ENCODE data around the gene NMU.
A peak's percentile ranks its signal among the peaks of the same experiment; 100 is the strongest.
"Not testable (repeated sequence)": the region's sequence is repeated elsewhere in the genome, so short reads cannot be mapped to it uniquely, and the experiment has no call there.

NMU gene

GRCh38 chr4:55635282-55635681, 816 bp downstream of the NMU start:
- TF ChIP-seq CTCF (IDR thresholded peaks at IDR 0.05; ENCODE audit: low read depth, low read length) = no peak
- Histone ChIP-seq H3K36me3 (no peaks in the 10 kb centered on the region), H3K27me3 (peaks cover 37% of the 10 kb centered on the region), H3K4me3 (ENCODE audit: low read depth, low read length) (no peak overlapping the region), H3K9me3 (no peaks in the 10 kb centered on the region), H3K4me1 (no peaks in the 10 kb centered on the region)
- no peak for DNase-seq

DNA sequence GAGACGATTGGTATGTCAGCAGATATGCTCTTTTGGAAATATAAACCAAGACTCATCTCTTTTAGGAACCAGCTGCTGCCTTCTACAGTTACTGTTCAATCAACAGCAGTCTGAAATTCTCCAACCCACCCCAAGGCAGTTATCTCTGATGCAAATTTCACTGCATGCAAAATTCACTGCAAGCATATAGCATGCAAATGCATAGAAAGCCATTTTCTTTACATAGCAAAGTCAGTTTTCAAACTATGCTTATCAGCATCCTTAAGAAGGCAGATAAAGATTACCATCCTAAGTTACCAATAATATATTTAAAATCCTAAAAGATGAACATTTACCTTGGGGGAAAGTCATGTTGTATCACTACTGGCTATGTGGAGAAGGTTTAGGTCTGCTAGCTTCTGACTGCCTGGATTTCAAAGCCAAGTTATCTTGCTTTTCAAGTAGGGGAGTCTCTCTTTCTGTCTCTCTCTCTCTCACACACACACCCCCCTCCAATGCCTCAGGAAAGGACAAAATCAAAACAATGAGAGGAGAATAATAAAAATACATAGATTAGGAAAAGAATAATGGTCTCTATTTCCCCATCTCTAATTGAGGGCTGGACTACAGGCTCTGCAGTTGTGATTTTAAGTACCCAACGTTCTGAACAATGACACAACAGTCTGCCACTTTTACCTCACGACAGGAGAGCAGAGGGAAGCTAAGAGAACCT, 1.5 kb downstream of the NMU start:
- H3K9me3 ChIP-seq = no peaks in the 10 kb centered on the region
- H3K4me3 ChIP-seq (ENCODE audit: low read depth, low read length) = no peak overlapping the region
- peaks cover 37% of the 10 kb centered on the region for H3K27me3 ChIP-seq
- DNase-seq = no peak
- no peak for TF ChIP-seq CTCF (IDR thresholded peaks at IDR 0.05; ENCODE audit: low read depth, low read length)
- no peaks in the 10 kb centered on the region for H3K4me1 ChIP-seq
- H3K36me3 ChIP-seq = no peaks in the 10 kb centered on the region

DNA sequence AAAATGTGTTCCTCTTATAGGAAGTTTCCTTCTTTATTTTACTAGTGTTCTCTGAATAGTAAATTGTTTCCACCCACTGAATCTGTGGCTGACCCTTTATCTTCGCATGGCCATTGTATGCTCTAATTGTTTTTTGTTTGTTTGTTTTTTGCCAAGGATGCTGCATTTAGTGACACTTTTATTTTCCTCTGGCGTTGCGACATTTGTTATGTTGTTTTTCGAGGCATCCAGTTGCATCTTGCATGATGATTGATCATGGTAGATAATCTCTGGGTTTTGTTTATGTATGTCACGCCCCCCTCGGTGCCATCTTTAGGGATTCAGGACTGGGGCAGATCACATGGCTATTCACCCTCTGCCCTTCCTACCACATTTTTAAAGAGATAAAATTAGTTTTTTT, 2.2 kb downstream of the NMU start:
- Histone ChIP-seq H3K36me3 (no peaks in the 10 kb centered on the region), H3K27me3 (peaks cover 37% of the 10 kb centered on the region), H3K4me1 (no peaks in the 10 kb centered on the region), H3K9me3 (no peaks in the 10 kb centered on the region), H3K4me3 (ENCODE audit: low read depth, low read length) (no peak overlapping the region)
- DNase-seq = no peak
- no peak for TF ChIP-seq CTCF (IDR thresholded peaks at IDR 0.05; ENCODE audit: low read depth, low read length)

DNA sequence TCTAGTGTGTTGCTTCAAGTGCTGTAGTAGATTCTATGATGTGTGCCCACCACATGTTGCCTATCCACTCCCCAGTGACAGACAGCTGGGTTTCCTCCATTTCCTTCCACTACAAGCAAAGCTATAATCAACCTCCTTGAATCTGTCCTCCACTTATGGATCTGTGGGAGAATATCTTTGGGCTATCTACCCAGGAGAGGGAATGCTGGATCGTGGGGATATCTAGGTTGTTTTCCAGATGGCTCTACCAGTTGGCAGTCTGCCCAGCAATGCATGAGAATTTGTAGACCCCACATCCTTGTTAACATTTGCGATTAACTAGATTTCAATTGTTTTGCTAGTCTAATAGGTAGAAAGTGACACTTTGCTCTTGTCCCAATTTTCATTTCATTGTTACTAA, 10.3 kb downstream of the NMU start:
- Histone ChIP-seq H3K4me1 (0 out of 2 replicates have a peak, but pooled peaks cover 3% of the 10 kb centered on the region), H3K9me3 (no peaks in the 10 kb centered on the region), H3K36me3 (no peaks in the 10 kb centered on the region), H3K27me3 (no peaks in the 10 kb centered on the region), H3K4me3 (ENCODE audit: low read depth, low read length) (no peak overlapping the region)
- TF ChIP-seq CTCF (IDR thresholded peaks at IDR 0.05; ENCODE audit: low read depth, low read length) = no peak
- DNase-seq = peak; percentile 30

GRCh38 chr4:55624063-55624462, 12.0 kb downstream of the NMU start:
- not testable (repeated sequence) for DNase-seq; H3K4me3 ChIP-seq (ENCODE audit: low read depth, low read length); H3K4me1 ChIP-seq; H3K9me3 ChIP-seq; H3K36me3 ChIP-seq; H3K27me3 ChIP-seq

DNA sequence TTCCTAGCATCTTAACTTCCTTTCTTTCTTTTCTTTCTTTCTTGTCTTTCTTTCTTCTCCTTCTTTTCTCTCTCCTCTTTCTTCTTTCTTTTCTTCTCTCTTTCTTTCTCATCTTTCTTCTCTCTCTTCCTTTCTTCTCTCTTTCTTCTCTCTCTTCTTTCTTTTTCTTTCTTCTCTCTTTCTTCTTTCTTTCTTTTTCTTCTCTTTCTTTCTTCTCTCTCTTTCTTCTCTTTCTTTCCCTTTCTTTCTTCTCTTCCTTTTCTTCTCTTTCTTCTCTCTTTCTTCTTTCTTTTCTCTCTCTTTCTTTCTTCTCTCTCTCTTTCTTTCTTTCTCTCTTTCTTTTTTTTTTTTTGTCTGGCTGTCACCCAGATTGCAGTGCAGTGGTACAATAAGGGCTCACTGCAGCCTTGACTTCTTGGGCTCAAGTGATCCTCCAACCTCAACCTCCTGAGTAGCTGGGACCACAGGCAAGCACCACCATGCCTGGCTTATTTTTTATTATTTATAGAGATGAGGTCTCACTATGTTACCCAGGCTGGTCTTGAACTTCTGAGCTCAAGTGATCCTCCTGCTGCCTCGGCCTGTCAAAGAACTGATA, 17.5 kb downstream of the NMU start:
- no peak for TF ChIP-seq CTCF (IDR thresholded peaks at IDR 0.05; ENCODE audit: low read depth, low read length)
- no peaks in the 10 kb centered on the region for H3K27me3 ChIP-seq
- H3K4me3 ChIP-seq (ENCODE audit: low read depth, low read length) = no peak overlapping the region
- no peaks in the 10 kb centered on the region for H3K9me3 ChIP-seq
- DNase-seq = no peak
- no peaks in the 10 kb centered on the region for H3K36me3 ChIP-seq
- H3K4me1 ChIP-seq = no peaks in the 10 kb centered on the region
